ENCODE data around the gene OTOP2. TPM values are rescaled to one million over a fixed set of nuclear protein-coding genes. Genes with fewer than 3 reads are reported as not detected.
"Not testable (repeated sequence)": the region's sequence is repeated elsewhere in the genome, so short reads cannot be mapped to it uniquely, and the experiment has no call there.

OTOP2 gene
- total RNA-seq, 4 donors from 2014 or later = 0.38 to 1.4 (median 0.41) TPM; not detected in 1

GRCh38 chr17:74964246-74964761, 40.2 kb downstream of the OTOP2 start:
- peaks cover 11 to 45% (median 16%) of the 10 kb centered on the region in 3 donors for H3K4me1 ChIP-seq

DNA sequence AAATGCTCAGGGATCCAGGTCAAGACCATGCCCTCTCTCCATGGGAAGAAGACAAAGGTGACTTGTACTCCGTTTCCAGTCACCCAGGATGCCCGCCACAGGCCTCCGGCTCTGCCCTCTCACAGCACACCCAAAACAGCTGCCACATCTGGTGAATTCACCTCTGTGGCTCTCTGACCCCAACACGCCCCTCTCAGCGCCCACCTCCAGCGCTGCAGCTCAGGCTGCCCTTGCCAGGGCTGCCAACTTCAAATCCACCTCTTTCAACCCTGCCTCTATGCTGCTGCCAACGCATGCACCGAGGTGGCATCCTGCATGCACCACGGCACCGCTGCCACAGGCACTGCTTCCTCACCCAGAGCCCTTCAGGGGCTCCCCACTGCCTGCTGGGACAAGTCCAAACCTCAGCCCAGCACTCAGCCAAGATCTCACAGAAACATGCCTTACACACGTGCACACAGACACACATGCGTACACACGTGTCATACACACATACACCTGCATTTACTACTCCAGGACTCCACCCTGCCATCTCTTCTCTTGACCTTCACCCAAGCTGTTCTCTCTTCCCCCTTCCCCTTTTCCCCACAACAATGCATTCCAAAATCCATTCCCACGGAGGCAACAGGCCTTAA, 41.0 kb downstream of the OTOP2 start:
- TF ChIP-seq POLR2A (IDR thresholded peaks at IDR 0.05) = no peak
- no peak for TF ChIP-seq CTCF (IDR thresholded peaks at IDR 0.05)
- Histone ChIP-seq H3K9me3 (no peaks in the 10 kb centered on the region), H3K36me3 (no peaks in the 10 kb centered on the region), H3K27me3 (peaks cover 0 to 8% (median 0%) of the 10 kb centered on the region in 4 donors), H3K27ac (no peak overlapping the region), H3K4me1 (peaks cover 11 to 52% (median 15%) of the 10 kb centered on the region in 3 donors), H3K4me3 (no peak overlapping the region)
- intact Hi-C loops (cut with DNase I) = loop anchor here (10.0 kb wide), 2 partner anchors 140 to 230 kb away; partner anchors contain the start of gene ARMC7
- WGBS, 2 donors = 39 to 59% methylated on average over 10 to 11 of the region's 14 CpGs
- no peak for DNase-seq

More at GRCh38 chr17:74964246-74964761, 40.2 kb downstream of the OTOP2 start:
- WGBS, 2 donors = 87% methylated on average over 5 of the region's 12 CpGs; no CpG with 5 or more reads in 1 of the 2 donors
- Histone ChIP-seq H3K27me3 (peaks cover 0 to 4% (median 0%) of the 10 kb centered on the region in 4 donors), H3K36me3 (no peaks in the 10 kb centered on the region), H3K4me3 (no peak overlapping the region), H3K9me3 (no peaks in the 10 kb centered on the region), H3K27ac (no peak overlapping the region)
- intact Hi-C loops (cut with DNase I) = loop anchor here (10.0 kb wide), 2 partner anchors 140 to 230 kb away; partner anchors contain the start of gene ARMC7
- no peak for DNase-seq
- no peak for TF ChIP-seq CTCF (IDR thresholded peaks at IDR 0.05)
- TF ChIP-seq POLR2A (IDR thresholded peaks at IDR 0.05) = no peak

DNA sequence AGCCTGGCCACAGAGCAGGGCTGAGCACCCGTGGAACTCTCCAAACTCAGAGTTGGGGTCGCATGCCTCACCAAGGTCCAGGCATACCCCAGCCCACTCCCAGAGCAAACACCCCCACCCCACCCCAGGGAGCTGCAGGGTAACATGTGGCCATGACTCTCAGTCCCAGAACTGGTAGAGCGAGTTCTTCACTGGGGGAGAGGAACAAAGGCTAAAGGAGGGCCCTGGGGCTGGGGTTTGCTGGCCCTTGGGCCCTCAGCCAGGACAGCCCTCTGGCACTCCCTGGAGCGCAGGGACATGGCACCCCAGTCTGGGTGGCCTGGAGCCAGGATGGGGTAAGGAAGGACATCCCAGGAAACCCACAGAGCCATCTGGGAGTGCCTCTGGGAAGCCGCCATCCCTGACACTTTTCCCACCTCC, 44.3 kb downstream of the OTOP2 start:
- WGBS, 2 donors = 100% methylated on average over 1 of the region's 5 CpGs; no CpG with 5 or more reads in 1 of the 2 donors
- no peak for DNase-seq
- Histone ChIP-seq H3K36me3 (no peaks in the 10 kb centered on the region), H3K27me3 (peaks cover 0 to 40% (median 1%) of the 10 kb centered on the region in 4 donors), H3K4me1 (peaks cover 17 to 63% (median 22%) of the 10 kb centered on the region in 3 donors), H3K9me3 (no peaks in the 10 kb centered on the region), H3K27ac (no peak overlapping the region), H3K4me3 (no peak overlapping the region)
- intact Hi-C loops (cut with DNase I) = loop anchor here (10.0 kb wide), 2 partner anchors 136 to 226 kb away; partner anchors contain the start of gene ARMC7
- no peak for TF ChIP-seq CTCF (IDR thresholded peaks at IDR 0.05)

DNA sequence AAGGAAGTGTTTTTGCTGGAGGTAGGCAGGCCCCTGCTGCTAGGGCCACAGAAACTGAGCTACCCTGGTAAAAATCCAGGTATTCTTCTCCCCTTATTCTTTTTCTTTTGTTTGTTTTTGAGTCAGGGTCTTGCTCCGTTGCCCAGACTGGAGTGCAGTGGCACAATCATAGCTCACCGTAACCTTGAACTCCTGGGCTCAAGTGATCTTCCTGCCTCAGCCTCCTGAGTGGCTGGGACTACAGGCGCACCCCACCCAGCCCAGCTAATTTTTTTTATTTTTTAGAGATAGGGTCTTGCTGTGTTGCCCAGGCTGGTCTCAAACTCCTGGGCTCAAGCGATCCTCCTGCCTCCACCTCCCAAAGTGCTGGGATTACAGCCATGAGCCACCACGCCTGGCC, 45.4 kb downstream of the OTOP2 start:
- H3K36me3 ChIP-seq, DNase-seq, H3K27ac ChIP-seq, H3K9me3 ChIP-seq, H3K4me3 ChIP-seq: not testable (repeated sequence)
- H3K27me3 ChIP-seq = peaks cover 0 to 52% (median 1%) of the 10 kb centered on the region in 4 donors
- WGBS, 2 donors = 88 to 92% methylated on average over 5 of the region's 5 CpGs
- H3K4me1 ChIP-seq = peaks cover 17 to 63% (median 22%) of the 10 kb centered on the region in 3 donors
- intact Hi-C loops (cut with DNase I) = loop anchor here (10.0 kb wide), 2 partner anchors 135 to 225 kb away; partner anchors contain the start of gene ARMC7

DNA sequence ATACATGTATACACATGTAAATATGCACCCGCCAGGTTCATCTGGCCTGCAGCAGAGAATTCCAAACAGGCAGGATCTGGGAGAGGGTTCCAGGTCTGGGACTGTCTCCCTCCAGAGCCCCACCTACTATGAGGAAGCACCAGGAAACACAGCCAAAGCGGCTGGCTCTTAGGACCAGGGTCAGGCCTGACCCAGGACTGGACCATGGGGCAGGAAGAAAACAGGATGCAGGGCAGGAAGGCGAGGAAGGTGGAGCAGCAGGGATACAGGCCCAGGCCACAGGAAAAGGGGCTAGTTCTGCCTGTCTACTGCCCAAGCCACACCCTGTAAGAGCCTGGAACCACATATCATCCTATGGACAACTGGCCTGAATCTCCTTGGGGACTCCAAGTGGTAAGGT, 46.3 kb downstream of the OTOP2 start:
- H3K27me3 ChIP-seq = peaks cover 0 to 61% (median 1%) of the 10 kb centered on the region in 4 donors
- TF ChIP-seq CTCF (IDR thresholded peaks at IDR 0.05) = no peak
- TF ChIP-seq POLR2A (IDR thresholded peaks at IDR 0.05) = no peak
- peaks cover 17 to 55% (median 22%) of the 10 kb centered on the region in 3 donors for H3K4me1 ChIP-seq
- peak overlapping the region in 2 of 4 donors; percentile 62 to 78 for H3K27ac ChIP-seq
- DNase-seq = no peak
- no peaks in the 10 kb centered on the region for H3K9me3 ChIP-seq
- WGBS, 2 donors = 81 to 84% methylated on average over 3 of the region's 3 CpGs
- intact Hi-C loops (cut with DNase I) = no loop called here
- H3K36me3 ChIP-seq = no peaks in the 10 kb centered on the region
- peak overlapping the region in 2 of 4 donors; percentile 65 to 87 for H3K4me3 ChIP-seq
